GM23338 (cell line): ENCODE results near the gene CDK18. TPM values are rescaled to one million over a fixed set of nuclear protein-coding genes. Genes with fewer than 3 reads are reported as not detected.

Experiments used
- ATAC-seq: fragments of 200-7000 bp; cut with Tn5 transposase; 3 replicates; pipeline ENCODE4 v1.9.1; 2020
- DNase-seq: peaks from one replicate; pipeline ENCODE4 v3.0.0-alpha.2; 2015; ENCODE audit warnings: low spot score
- H2AFZ ChIP-seq: fragments of 200-600 bp; sonication (generic); 2 replicates; pipeline ENCODE4 v1.8.0; 2016; ENCODE audit warnings: antibody characterized with exemption, mild to moderate bottlenecking, moderate library complexity
- H3F3A ChIP-seq: fragments of 200-600 bp; sonication (generic); replicated peaks from 2 replicates; pipeline ENCODE4 v1.8.0; 2017; ENCODE audit warnings: antibody characterized with exemption, mixed run types, low read depth
- H3K27ac ChIP-seq: fragments of 200-600 bp; sonication (generic); 2 replicates; pipeline ENCODE4 v1.6.1; 2016; ENCODE audit warnings: low read depth
- H3K27me3 ChIP-seq: fragments of 200-600 bp; sonication (generic); 2 replicates; pipeline ENCODE4 v1.8.0; 2016; ENCODE audit warnings: mild to moderate bottlenecking, mixed run types, moderate library complexity; ENCODE audit not compliant: insufficient read depth
- H3K36me3 ChIP-seq: fragments of 200-600 bp; sonication (generic); 2 replicates; pipeline ENCODE4 v1.8.0; 2016; ENCODE audit warnings: mild to moderate bottlenecking; ENCODE audit not compliant: insufficient read depth
- H3K4me1 ChIP-seq: fragments of 200-600 bp; sonication (generic); 2 replicates; pipeline ENCODE4 v1.8.0; 2016; ENCODE audit warnings: mild to moderate bottlenecking, moderate library complexity; ENCODE audit not compliant: insufficient read depth
- H3K4me2 ChIP-seq: fragments of 200-600 bp; sonication (generic); 2 replicates; pipeline ENCODE4 v1.7.1; 2017; ENCODE audit warnings: mixed run types
- H3K4me3 ChIP-seq: fragments of 200-600 bp; sonication (generic); 2 replicates; pipeline ENCODE4 v1.6.1; 2016; ENCODE audit warnings: mixed run types
- H3K79me2 ChIP-seq: fragments of 200-600 bp; sonication (generic); replicated peaks from 2 replicates; pipeline ENCODE4 v1.8.0; 2017; ENCODE audit warnings: mild to moderate bottlenecking; ENCODE audit not compliant: insufficient read depth
- H3K9me2 ChIP-seq: fragments of 200-600 bp; sonication (generic); 2 replicates; pipeline ENCODE4 v1.8.0; 2017; ENCODE audit not compliant: insufficient read depth
- H4K20me1 ChIP-seq: fragments of 200-600 bp; sonication (generic); replicated peaks from 2 replicates; pipeline ENCODE4 v1.8.0; 2017; ENCODE audit warnings: mild to moderate bottlenecking; ENCODE audit not compliant: insufficient read depth
- H3K27ac Mint-ChIP-seq: 2 replicates; pipeline ENCODE4 v1.8.0; 2020; ENCODE audit warnings: inconsistent platforms, mild to moderate bottlenecking, moderate library complexity, mixed read lengths
- H3K27me3 Mint-ChIP-seq: 3 replicates; pipeline ENCODE4 v1.8.0; 2022; ENCODE audit warnings: low read depth, mild to moderate bottlenecking, moderate library complexity, mixed read lengths, inconsistent platforms; ENCODE audit not compliant: insufficient read depth, poor library complexity
- H3K36me3 Mint-ChIP-seq: 3 replicates; pipeline ENCODE4 v1.8.0; 2021; ENCODE audit warnings: low read depth, mild to moderate bottlenecking, inconsistent platforms, moderate library complexity, mixed read lengths
- H3K4me1 Mint-ChIP-seq: 3 replicates; pipeline ENCODE4 v1.8.0; 2020; ENCODE audit warnings: mild to moderate bottlenecking, inconsistent platforms, mixed read lengths
- H3K4me3 Mint-ChIP-seq: 3 replicates; pipeline ENCODE4 v1.8.0; 2021; ENCODE audit warnings: moderate library complexity, mild to moderate bottlenecking, inconsistent platforms, mixed read lengths
- H3K9me3 Mint-ChIP-seq: 3 replicates; pipeline ENCODE4 v1.8.0; 2020; ENCODE audit warnings: moderate library complexity, mild to moderate bottlenecking, inconsistent platforms, mixed read lengths
- CREB1 ChIP-seq: fragments of 250-450 bp; sonication (Bioruptor Pico); IDR thresholded peaks from 2 replicates; pipeline ENCODE4 v1.5.0; 2020; ENCODE audit warnings: low read depth, mild to moderate bottlenecking, moderate library complexity
- CTCF ChIP-seq, 2 experiments: fragments of 200-600 bp in 1 of 2; sonication (generic) in 1 of 2; conservative IDR thresholded peaks; 2 replicates each; pipeline versions ENCODE4 v1.5.1 to v1.6.1; 2016 to 2017; ENCODE audit warnings: antibody characterized with exemption in 2 of 2, low read depth in 2 of 2, mild to moderate bottlenecking in 2 of 2, moderate library complexity in 1 of 2
- EZH2 ChIP-seq: fragments of 200-600 bp; sonication (generic); IDR thresholded peaks from one replicate; pipeline ENCODE4 v1.8.0; 2017; ENCODE audit warnings: antibody characterized with exemption, mild to moderate bottlenecking, low read depth; ENCODE audit not compliant: unreplicated experiment
- EZH2phosphoT487 ChIP-seq: fragments of 200-600 bp; sonication (generic); IDR thresholded peaks from one replicate; pipeline ENCODE4 v1.8.1; 2018; ENCODE audit warnings: antibody characterized with exemption; ENCODE audit not compliant: unreplicated experiment
- NANOG ChIP-seq: IDR thresholded peaks from 2 replicates; pipeline ENCODE4 v1.6.1; 2016; ENCODE audit warnings: antibody characterized with exemption, borderline replicate concordance
- POLR2AphosphoS5 ChIP-seq: IDR thresholded peaks from 2 replicates; pipeline ENCODE4 v1.6.1; 2016; ENCODE audit warnings: antibody characterized with exemption, low read depth
- REST ChIP-seq: IDR thresholded peaks from one replicate; pipeline ENCODE4 v1.6.1; 2018; ENCODE audit warnings: antibody characterized with exemption; ENCODE audit not compliant: unreplicated experiment
- STAT1 ChIP-seq: IDR thresholded peaks from one replicate; pipeline ENCODE4 v1.6.1; 2016; ENCODE audit warnings: antibody characterized with exemption; ENCODE audit not compliant: unreplicated experiment
- ZNF331 ChIP-seq: fragments of 250-450 bp; sonication (Bioruptor Pico); IDR thresholded peaks from 2 replicates; pipeline ENCODE4 v1.5.0; 2020; ENCODE audit warnings: low read depth, mild to moderate bottlenecking, moderate library complexity
- polyA plus RNA-seq: library from polyadenylated mRNA; unstranded; fragments of >200 nt; fragmentation: Nextera tagmentation; extraction: Ambion mirVana; gene quantifications from 2 replicates; pipeline ENCODE4 v1.2.1, GENCODE V29; 2016
- total RNA-seq: library from RNA; depleted of rRNA; stranded (reverse); fragments of >200 nt; shearing (Covaris generic); gene quantifications from 2 replicates; pipeline ENCODE4 v1.2.3, GENCODE V29; 2014
- TF ChIP-seq, protein P1 (sequence below): fragments of 250-450 bp; sonication (Bioruptor Pico); IDR thresholded peaks from 2 replicates; pipeline ENCODE4 v1.5.0; 2020; ENCODE audit warnings: mild to moderate bottlenecking, moderate library complexity

Gene CDK18
- total and polyA plus RNA-seq, 2 experiments from 2014 or later, result 21.1 to 46.5 TPM

DNA sequence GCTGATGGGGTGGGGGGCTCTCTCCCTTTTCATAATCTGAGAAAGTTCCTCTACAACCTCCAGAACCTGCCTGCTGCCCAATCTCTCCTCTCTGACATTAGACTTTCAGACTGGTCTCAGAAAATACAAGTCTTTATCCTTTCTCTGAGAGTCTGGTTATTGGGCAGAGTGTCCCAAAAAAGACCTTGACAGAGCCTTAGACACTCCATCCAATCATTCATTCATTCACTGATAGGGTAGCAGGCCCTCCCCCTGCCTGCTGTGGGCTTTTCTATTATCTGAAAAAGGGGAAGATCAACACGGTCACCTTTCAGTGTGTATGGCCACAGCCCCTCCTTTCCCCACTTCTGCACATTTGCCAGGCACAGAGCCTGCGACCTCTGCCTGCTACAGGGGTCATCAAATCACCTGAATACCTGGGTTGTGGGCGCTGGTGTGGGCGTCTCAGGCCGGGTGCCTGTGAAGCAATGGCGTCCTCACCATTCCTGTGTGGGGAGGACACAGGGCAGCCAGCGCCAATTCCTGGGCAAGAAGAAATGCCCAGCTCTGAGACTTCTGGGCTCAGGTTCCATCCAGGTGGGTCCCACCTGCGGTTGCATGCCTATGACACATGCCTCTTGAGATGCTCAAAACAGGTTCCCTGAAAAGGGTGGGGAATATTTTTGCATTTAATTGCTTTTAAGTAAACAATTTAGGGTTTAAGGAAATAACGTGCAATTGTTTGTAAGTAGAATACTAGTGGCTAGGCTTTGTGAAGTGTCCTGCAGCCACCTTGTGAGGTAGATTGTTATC lies 74.5 kb downstream of the CDK18 start (continued):
- TF ChIP-seq, protein P1, sequence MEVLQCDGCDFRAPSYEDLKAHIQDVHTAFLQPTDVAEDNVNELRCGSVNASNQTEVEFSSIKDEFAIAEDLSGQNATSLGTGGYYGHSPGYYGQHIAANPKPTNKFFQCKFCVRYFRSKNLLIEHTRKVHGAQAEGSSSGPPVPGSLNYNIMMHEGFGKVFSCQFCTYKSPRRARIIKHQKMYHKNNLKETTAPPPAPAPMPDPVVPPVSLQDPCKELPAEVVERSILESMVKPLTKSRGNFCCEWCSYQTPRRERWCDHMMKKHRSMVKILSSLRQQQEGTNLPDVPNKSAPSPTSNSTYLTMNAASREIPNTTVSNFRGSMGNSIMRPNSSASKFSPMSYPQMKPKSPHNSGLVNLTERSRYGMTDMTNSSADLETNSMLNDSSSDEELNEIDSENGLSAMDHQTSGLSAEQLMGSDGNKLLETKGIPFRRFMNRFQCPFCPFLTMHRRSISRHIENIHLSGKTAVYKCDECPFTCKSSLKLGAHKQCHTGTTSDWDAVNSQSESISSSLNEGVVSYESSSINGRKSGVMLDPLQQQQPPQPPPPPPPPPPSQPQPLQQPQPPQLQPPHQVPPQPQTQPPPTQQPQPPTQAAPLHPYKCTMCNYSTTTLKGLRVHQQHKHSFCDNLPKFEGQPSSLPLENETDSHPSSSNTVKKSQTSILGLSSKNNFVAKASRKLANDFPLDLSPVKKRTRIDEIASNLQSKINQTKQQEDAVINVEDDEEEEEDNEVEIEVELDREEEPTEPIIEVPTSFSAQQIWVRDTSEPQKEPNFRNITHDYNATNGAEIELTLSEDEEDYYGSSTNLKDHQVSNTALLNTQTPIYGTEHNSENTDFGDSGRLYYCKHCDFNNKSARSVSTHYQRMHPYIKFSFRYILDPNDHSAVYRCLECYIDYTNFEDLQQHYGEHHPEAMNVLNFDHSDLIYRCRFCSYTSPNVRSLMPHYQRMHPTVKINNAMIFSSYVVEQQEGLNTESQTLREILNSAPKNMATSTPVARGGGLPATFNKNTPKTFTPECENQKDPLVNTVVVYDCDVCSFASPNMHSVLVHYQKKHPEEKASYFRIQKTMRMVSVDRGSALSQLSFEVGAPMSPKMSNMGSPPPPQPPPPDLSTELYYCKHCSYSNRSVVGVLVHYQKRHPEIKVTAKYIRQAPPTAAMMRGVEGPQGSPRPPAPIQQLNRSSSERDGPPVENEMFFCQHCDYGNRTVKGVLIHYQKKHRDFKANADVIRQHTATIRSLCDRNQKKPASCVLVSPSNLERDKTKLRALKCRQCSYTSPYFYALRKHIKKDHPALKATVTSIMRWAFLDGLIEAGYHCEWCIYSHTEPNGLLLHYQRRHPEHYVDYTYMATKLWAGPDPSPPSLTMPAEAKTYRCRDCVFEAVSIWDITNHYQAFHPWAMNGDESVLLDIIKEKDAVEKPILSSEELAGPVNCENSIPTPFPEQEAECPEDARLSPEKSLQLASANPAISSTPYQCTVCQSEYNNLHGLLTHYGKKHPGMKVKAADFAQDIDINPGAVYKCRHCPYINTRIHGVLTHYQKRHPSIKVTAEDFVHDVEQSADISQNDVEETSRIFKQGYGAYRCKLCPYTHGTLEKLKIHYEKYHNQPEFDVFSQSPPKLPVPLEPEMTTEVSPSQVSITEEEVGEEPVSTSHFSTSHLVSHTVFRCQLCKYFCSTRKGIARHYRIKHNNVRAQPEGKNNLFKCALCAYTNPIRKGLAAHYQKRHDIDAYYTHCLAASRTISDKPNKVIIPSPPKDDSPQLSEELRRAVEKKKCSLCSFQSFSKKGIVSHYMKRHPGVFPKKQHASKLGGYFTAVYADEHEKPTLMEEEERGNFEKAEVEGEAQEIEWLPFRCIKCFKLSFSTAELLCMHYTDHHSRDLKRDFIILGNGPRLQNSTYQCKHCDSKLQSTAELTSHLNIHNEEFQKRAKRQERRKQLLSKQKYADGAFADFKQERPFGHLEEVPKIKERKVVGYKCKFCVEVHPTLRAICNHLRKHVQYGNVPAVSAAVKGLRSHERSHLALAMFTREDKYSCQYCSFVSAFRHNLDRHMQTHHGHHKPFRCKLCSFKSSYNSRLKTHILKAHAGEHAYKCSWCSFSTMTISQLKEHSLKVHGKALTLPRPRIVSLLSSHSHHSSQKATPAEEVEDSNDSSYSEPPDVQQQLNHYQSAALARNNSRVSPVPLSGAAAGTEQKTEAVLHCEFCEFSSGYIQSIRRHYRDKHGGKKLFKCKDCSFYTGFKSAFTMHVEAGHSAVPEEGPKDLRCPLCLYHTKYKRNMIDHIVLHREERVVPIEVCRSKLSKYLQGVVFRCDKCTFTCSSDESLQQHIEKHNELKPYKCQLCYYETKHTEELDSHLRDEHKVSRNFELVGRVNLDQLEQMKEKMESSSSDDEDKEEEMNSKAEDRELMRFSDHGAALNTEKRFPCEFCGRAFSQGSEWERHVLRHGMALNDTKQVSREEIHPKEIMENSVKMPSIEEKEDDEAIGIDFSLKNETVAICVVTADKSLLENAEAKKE (CRISPR knock-in tag), result no peak
- TF ChIP-seq NANOG (no peak), ZNF331 (CRISPR knock-in tag) (no peak), CREB1 (CRISPR knock-in tag) (no peak), POLR2AphosphoS5 (no peak)

GRCh38 chr1:205579711-205580110 lies 75.2 kb downstream of the CDK18 start:
- no peak overlapping the region for H3K27ac ChIP-seq
- no peaks in the 10 kb centered on the region for H3F3A ChIP-seq
- H3K9me3 Mint-ChIP-seq, result no peaks in the 10 kb centered on the region
- no peaks in the 10 kb centered on the region for H3K4me1 ChIP-seq
- H3K36me3 Mint-ChIP-seq, result no peaks in the 10 kb centered on the region
- no peaks in the 10 kb centered on the region for H4K20me1 ChIP-seq
- H3K27me3 Mint-ChIP-seq, result peaks cover 18% of the 10 kb centered on the region
- no peak for TF ChIP-seq NANOG
- TF ChIP-seq STAT1, result no peak
- TF ChIP-seq EZH2, result no peak
- TF ChIP-seq EZH2phosphoT487, result no peak
- TF ChIP-seq CTCF (conservative IDR thresholded peaks at IDR 0.05; ENCODE audit: low read depth in 2 of 2), result no peak
- TF ChIP-seq CREB1 (CRISPR knock-in tag), result no peak
- TF ChIP-seq REST, result no peak
- H3K9me2 ChIP-seq, result no peaks in the 10 kb centered on the region
- no peak overlapping the region for H3K4me3 ChIP-seq
- no peak; the same call in 2 of the 3 replicates for ATAC-seq
- H2AFZ ChIP-seq, result no peak overlapping the region; the same call in 1 of the 2 replicates
- no peak overlapping the region for H3K4me2 ChIP-seq
- no peaks in the 10 kb centered on the region for H3K79me2 ChIP-seq
- H3K27ac Mint-ChIP-seq, result no peak overlapping the region
- no peaks in the 10 kb centered on the region for H3K36me3 ChIP-seq
- no peaks in the 10 kb centered on the region for H3K27me3 ChIP-seq
- H3K4me1 Mint-ChIP-seq, result peaks cover 15% of the 10 kb centered on the region
- no peak for DNase-seq
- H3K4me3 Mint-ChIP-seq, result no peak overlapping the region
